ENCODE data around the gene DENND5B.
"Not testable (repeated sequence)": the region's sequence is repeated elsewhere in the genome, so short reads cannot be mapped to it uniquely, and the experiment has no call there.

Gene DENND5B

GRCh38 chr12:31590642-31591379 is at the start of gene DENND5B:
Gene DENND5B, minus strand, starts transcription at chr12:31591136. Its CDS starts 304 bp downstream, at chr12:31590832.
- DNase-seq = peak; percentile 15 to 25

GRCh38 chr12:31634620-31635019 is 43.7 kb upstream of the DENND5B start:
- DNase-seq = no peak

- no peak for DNase-seq
These were observed 42.5 kb upstream of the DENND5B start for GRCh38 chr12:31633464-31633863.

GRCh38 chr12:31631809-31632208 is 40.9 kb upstream of the DENND5B start:
- DNase-seq = no peak

GRCh38 chr12:31631023-31631724 is 40.2 kb upstream of the DENND5B start:
- no peak for DNase-seq

- DNase-seq = no peak
These were observed 39.1 kb upstream of the DENND5B start for GRCh38 chr12:31629756-31630732.

GRCh38 chr12:31627456-31628054 is 36.6 kb upstream of the DENND5B start:
- DNase-seq = no peak

- no peak for DNase-seq
These were observed 35.5 kb upstream of the DENND5B start for GRCh38 chr12:31626270-31626995.

- DNase-seq = no peak
These were observed 31.1 kb upstream of the DENND5B start for GRCh38 chr12:31622038-31622437.

- no peak for DNase-seq
These were observed 29.4 kb upstream of the DENND5B start for GRCh38 chr12:31620311-31620710.

- no peak for DNase-seq
These were observed 27.5 kb upstream of the DENND5B start for GRCh38 chr12:31618228-31619025.

GRCh38 chr12:31612819-31613218 is 21.9 kb upstream of the DENND5B start:
- DNase-seq = no peak

GRCh38 chr12:31608299-31608698 is 17.4 kb upstream of the DENND5B start:
- not testable (repeated sequence) for DNase-seq

GRCh38 chr12:31605531-31605930 is 14.6 kb upstream of the DENND5B start:
- no peak for DNase-seq

- DNase-seq = no peak
These were observed 12.6 kb upstream of the DENND5B start for GRCh38 chr12:31603546-31604009.

- no peak for DNase-seq
These were observed 9.8 kb upstream of the DENND5B start for GRCh38 chr12:31600750-31601149.

GRCh38 chr12:31600252-31600651 is 9.3 kb upstream of the DENND5B start:
- no peak for DNase-seq

- DNase-seq = no peak
These were observed 8.1 kb upstream of the DENND5B start for GRCh38 chr12:31599053-31599452.

- no peak for DNase-seq
These were observed 6.1 kb upstream of the DENND5B start for GRCh38 chr12:31597066-31597465.

- DNase-seq = no peak
These were observed 3.7 kb upstream of the DENND5B start for GRCh38 chr12:31594681-31595080.

- DNase-seq = peak in 1 of 2 experiments; percentile 4
These were observed 505 bp upstream of the DENND5B start for GRCh38 chr12:31591380-31591901.
